Measurements from ENCODE around the gene TBX20. TPM values are rescaled to one million over a fixed set of nuclear protein-coding genes. Genes with fewer than 3 reads are reported as not detected.
"Not testable (repeated sequence)": the region's sequence is repeated elsewhere in the genome, so short reads cannot be mapped to it uniquely, and the experiment has no call there.

Gene TBX20
- total and polyA plus RNA-seq, 2 of the 8 experiments (the other 6 are each of a cell fraction or from before 2014, with no cell fraction given): 0.08 to 0.26 TPM

DNA sequence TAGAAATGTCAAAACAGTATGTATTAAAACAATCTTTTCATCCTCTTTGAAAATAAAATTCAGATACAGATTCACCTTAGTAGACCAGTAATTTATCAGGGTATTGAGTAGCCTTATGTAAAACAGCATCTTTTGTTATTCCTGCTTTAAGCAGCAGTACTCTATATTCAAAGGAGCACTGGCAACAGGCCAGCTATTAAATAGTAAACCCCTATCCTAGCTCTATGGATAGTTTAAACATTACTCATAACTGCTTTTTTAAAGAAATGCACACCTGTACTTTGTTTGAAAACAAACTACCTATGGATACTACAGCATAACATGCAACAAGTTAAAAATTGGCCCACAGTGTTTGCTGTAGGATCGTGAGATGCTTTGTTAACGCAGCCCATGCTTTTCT is 53.7 kb downstream of the TBX20 start:
- H3K4me1 ChIP-seq (replicated peaks in 1 of 4; ENCODE audit: control insufficient read depth in 3 of 4, insufficient read depth in 4 of 4, low read length in 3 of 4); H4K8ac ChIP-seq (ENCODE audit: extremely low read depth, insufficient read depth, low read length); H3K9me3 ChIP-seq (ENCODE audit: insufficient read depth in 2 of 2, low read depth in 1 of 2, low read length in 1 of 2); DNase-seq (ENCODE audit: low read depth in 1 of 2, low spot score in 2 of 2); H3K79me1 ChIP-seq (ENCODE audit: low read depth, low read length); H2AK5ac ChIP-seq (ENCODE audit: low read depth, low read length); H3K9ac ChIP-seq (replicated peaks in 1 of 4; ENCODE audit: extremely low read depth in 1 of 4, low read depth in 3 of 4, low read length in 3 of 4); H4K20me1 ChIP-seq (replicated peaks in 1 of 2; ENCODE audit: control insufficient read depth in 1 of 2, insufficient read depth in 2 of 2, low read length in 2 of 2); H3K14ac ChIP-seq (ENCODE audit: insufficient read length); H2BK15ac ChIP-seq (ENCODE audit: low read length); H3K23me2 ChIP-seq (ENCODE audit: low read depth, low read length); H3K4me3 ChIP-seq (ENCODE audit: extremely low read depth in 1 of 4, insufficient read depth in 2 of 4, low read depth in 3 of 4, low read length in 4 of 4); H3K27ac ChIP-seq (ENCODE audit: low read depth, low read length); H2BK20ac ChIP-seq (ENCODE audit: low read length); H3K27me3 ChIP-seq (replicated peaks in 1 of 4; ENCODE audit: control insufficient read depth in 3 of 4, extremely low read depth in 1 of 4, insufficient read depth in 3 of 4, low read length in 3 of 4); H3K4me2 ChIP-seq (ENCODE audit: insufficient read depth in 1 of 2, low read depth in 2 of 2, low read length in 2 of 2); H2AFZ ChIP-seq (ENCODE audit: low read length); H4K91ac ChIP-seq (replicated peaks; ENCODE audit: insufficient read length, low read length); H2BK5ac ChIP-seq (ENCODE audit: low read depth, low read length); POLR2A ChIA-PET (ENCODE audit: partially characterized antibody); H3K56ac ChIP-seq (replicated peaks; ENCODE audit: insufficient read length, low read depth, low read length); H2BK12ac ChIP-seq (ENCODE audit: low read depth, low read length); CTCF ChIA-PET (ENCODE audit: partially characterized antibody); FAIRE-seq; H3K79me2 ChIP-seq (ENCODE audit: control insufficient read depth in 1 of 2, insufficient read depth in 2 of 2, low read length in 2 of 2); H4K5ac ChIP-seq (ENCODE audit: insufficient read length, low read depth, low read length); H3K18ac ChIP-seq (ENCODE audit: extremely low read depth, low read length); H2BK120ac ChIP-seq (replicated peaks; ENCODE audit: low read depth, low read length); H3K4ac ChIP-seq (replicated peaks; ENCODE audit: insufficient read length, low read depth, low read length); H3K23ac ChIP-seq (ENCODE audit: insufficient read length); H3K36me3 ChIP-seq (ENCODE audit: control insufficient read depth in 2 of 4, insufficient read depth in 4 of 4, low read length in 3 of 4): not testable (repeated sequence)
- 64% methylated on average over 2 of the region's 2 CpGs; no CpG with 5 or more reads in 1 of the 2 experiments for WGBS, 2 experiments (ENCODE audit: extremely low coverage in 1 of 2, insufficient coverage in 1 of 2, insufficient read length in 1 of 2, insufficient replicate concordance in 2 of 2, low coverage in 1 of 2, low lambda C conversion rate in 2 of 2, missing lambda C conversion rate in 1 of 2)

DNA sequence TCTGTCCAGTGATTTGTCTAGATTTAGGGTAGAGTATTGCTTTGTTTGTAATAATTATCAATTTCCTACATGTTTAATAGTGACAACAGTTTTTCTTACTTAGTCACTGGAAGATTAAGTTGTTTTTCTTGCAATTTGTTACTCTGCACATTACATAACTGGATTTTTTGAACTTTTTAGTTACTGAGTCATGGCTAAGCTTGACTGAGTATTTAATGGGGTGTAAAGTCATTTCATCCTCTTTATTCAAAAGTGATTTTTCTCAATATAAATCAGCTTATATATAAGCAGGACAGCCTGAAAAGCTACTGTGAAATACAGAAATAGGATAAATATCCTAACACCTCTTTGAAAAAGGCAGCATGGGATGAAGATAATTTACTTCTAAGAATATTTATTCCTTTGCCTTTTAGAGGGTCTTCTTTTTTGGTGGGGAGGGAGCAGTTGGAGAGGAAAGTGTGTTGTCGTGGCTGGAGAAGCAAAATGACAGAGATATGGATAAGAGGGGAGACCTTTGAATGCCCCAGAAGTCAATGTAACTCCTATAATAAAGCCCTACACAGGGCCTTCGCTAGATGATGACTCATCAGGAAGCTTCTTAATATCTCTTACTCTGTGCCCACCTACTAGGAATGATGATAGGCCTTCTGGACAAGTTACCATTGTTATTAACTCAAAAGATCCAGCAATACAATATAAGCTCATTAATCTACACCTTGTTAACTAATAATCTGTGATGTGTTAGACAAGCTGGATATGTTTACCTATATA is 55.3 kb downstream of the TBX20 start:
- H3K18ac ChIP-seq (ENCODE audit: extremely low read depth, low read length); H2BK20ac ChIP-seq (ENCODE audit: low read length); H2BK5ac ChIP-seq (ENCODE audit: low read depth, low read length); H4K91ac ChIP-seq (replicated peaks; ENCODE audit: insufficient read length, low read length); H3K4ac ChIP-seq (replicated peaks; ENCODE audit: insufficient read length, low read depth, low read length); H3K23me2 ChIP-seq (ENCODE audit: low read depth, low read length); H2AFZ ChIP-seq (ENCODE audit: low read length); H3K9me3 ChIP-seq (ENCODE audit: insufficient read depth in 2 of 2, low read depth in 1 of 2, low read length in 1 of 2); H3K27me3 ChIP-seq (replicated peaks in 1 of 4; ENCODE audit: control insufficient read depth in 3 of 4, extremely low read depth in 1 of 4, insufficient read depth in 3 of 4, low read length in 3 of 4); H3K9ac ChIP-seq (replicated peaks in 1 of 4; ENCODE audit: extremely low read depth in 1 of 4, low read depth in 3 of 4, low read length in 3 of 4); H3K23ac ChIP-seq (ENCODE audit: insufficient read length); H3K79me1 ChIP-seq (ENCODE audit: low read depth, low read length); H3K27ac ChIP-seq (ENCODE audit: low read depth, low read length); H2BK120ac ChIP-seq (replicated peaks; ENCODE audit: low read depth, low read length); DNase-seq (ENCODE audit: low read depth in 1 of 2, low spot score in 2 of 2); H4K20me1 ChIP-seq (replicated peaks in 1 of 2; ENCODE audit: control insufficient read depth in 1 of 2, insufficient read depth in 2 of 2, low read length in 2 of 2); H3K4me1 ChIP-seq (replicated peaks in 1 of 4; ENCODE audit: control insufficient read depth in 3 of 4, insufficient read depth in 4 of 4, low read length in 3 of 4); H2BK12ac ChIP-seq (ENCODE audit: low read depth, low read length); H2AK5ac ChIP-seq (ENCODE audit: low read depth, low read length); H2BK15ac ChIP-seq (ENCODE audit: low read length); H3K4me3 ChIP-seq (ENCODE audit: extremely low read depth in 1 of 4, insufficient read depth in 2 of 4, low read depth in 3 of 4, low read length in 4 of 4); FAIRE-seq; H4K8ac ChIP-seq (ENCODE audit: extremely low read depth, insufficient read depth, low read length); H3K79me2 ChIP-seq (ENCODE audit: control insufficient read depth in 1 of 2, insufficient read depth in 2 of 2, low read length in 2 of 2); POLR2A ChIA-PET (ENCODE audit: partially characterized antibody); H3K56ac ChIP-seq (replicated peaks; ENCODE audit: insufficient read length, low read depth, low read length); H3K4me2 ChIP-seq (ENCODE audit: insufficient read depth in 1 of 2, low read depth in 2 of 2, low read length in 2 of 2); H4K5ac ChIP-seq (ENCODE audit: insufficient read length, low read depth, low read length); H3K36me3 ChIP-seq (ENCODE audit: control insufficient read depth in 2 of 4, insufficient read depth in 4 of 4, low read length in 3 of 4); H3K14ac ChIP-seq (ENCODE audit: insufficient read length): not testable (repeated sequence)
- 88% methylated on average over 2 of the region's 2 CpGs; no CpG with 5 or more reads in 1 of the 2 experiments for WGBS, 2 experiments (ENCODE audit: extremely low coverage in 1 of 2, insufficient coverage in 1 of 2, insufficient read length in 1 of 2, insufficient replicate concordance in 2 of 2, low coverage in 1 of 2, low lambda C conversion rate in 2 of 2, missing lambda C conversion rate in 1 of 2)
- CTCF ChIA-PET (ENCODE audit: partially characterized antibody): interaction anchor here (0.8 kb wide), 1 partner anchor 226 kb away, joined by 3 read pairs; no protein-coding TSS in a partner anchor

All from H1 (cell line).